Coronary artery (tissue), 2 donors: ENCODE results near the gene PLP2.

ENCODE experiments used
- DNase-seq: peaks from one replicate; pipeline ENCODE4 v3.0.0-alpha.2; 2017; ENCODE audit warnings: low spot score
- H3K27ac ChIP-seq, 2 donors: fragments of 200-600 bp; sonication (generic); one replicate each; pipeline ENCODE4 v1.5.1; 2016 to 2019
- H3K4me3 ChIP-seq: fragments of 200-600 bp; sonication (generic); 2 replicates; pipeline ENCODE4 v1.5.1; 2016; ENCODE audit warnings: mild to moderate bottlenecking, moderate library complexity
- CTCF ChIP-seq: fragments of 200-600 bp; sonication (generic); IDR thresholded peaks from one replicate; pipeline ENCODE4 v1.5.1; 2019; ENCODE audit warnings: antibody characterized with exemption

The PLP2 gene

GRCh38 chrX:49174723-49175122 is 3.0 kb downstream of the PLP2 start:
- H3K4me3 ChIP-seq, result no peak overlapping the region
- TF ChIP-seq CTCF, result no peak
- DNase-seq, result no peak
- no peak overlapping the region for H3K27ac ChIP-seq

- no peak overlapping the region for H3K27ac ChIP-seq
- no peak for DNase-seq
- TF ChIP-seq CTCF, result no peak
- no peak overlapping the region for H3K4me3 ChIP-seq
Measured at GRCh38 chrX:49175435-49176274, 4.0 kb downstream of the PLP2 start.

- Histone ChIP-seq H3K27ac (peak overlapping the region; percentile 26 to 32), H3K4me3 (no peak overlapping the region)
- no peak for TF ChIP-seq CTCF
- DNase-seq, result no peak
Measured at GRCh38 chrX:49176421-49177326, 5.0 kb downstream of the PLP2 start.

GRCh38 chrX:49177338-49177833 is 5.7 kb downstream of the PLP2 start:
- Histone ChIP-seq H3K4me3 (no peak overlapping the region), H3K27ac (peak overlapping the region; percentile 26 to 32)
- DNase-seq, result no peak
- no peak for TF ChIP-seq CTCF

GRCh38 chrX:49177873-49178480 is 6.3 kb downstream of the PLP2 start:
- DNase-seq, result peak; percentile 69
- Histone ChIP-seq H3K4me3 (no peak overlapping the region), H3K27ac (no peak overlapping the region)
- TF ChIP-seq CTCF, result no peak

GRCh38 chrX:49178537-49178936 is 6.8 kb downstream of the PLP2 start:
- H3K27ac ChIP-seq, result no peak overlapping the region
- DNase-seq, result no peak

More at GRCh38 chrX:49178537-49178936, 6.8 kb downstream of the PLP2 start:
- TF ChIP-seq CTCF, result no peak
- no peak overlapping the region for H3K4me3 ChIP-seq
